ENCODE measurements around the gene TSC22D3. TPM values are rescaled to one million over a fixed set of nuclear protein-coding genes. Genes with fewer than 3 reads are reported as not detected.

Gene TSC22D3
- total RNA-seq = 48.4 and 277 TPM in 2 replicates

GRCh38 chrX:107775734-107776511, at the start of gene TSC22D3:
Gene TSC22D3, minus strand, starts transcription at chrX:107775787. Its CDS starts 368 bp downstream, at chrX:107775419.

GRCh38 chrX:107777536-107777832, 1.9 kb upstream of the TSC22D3 start, which contains the start of gene NCBP2L:
Gene NCBP2L, plus strand, starts transcription at chrX:107777733. Its CDS starts 16,488 bp downstream, at chrX:107794221.

Other genes starting within 250 kb of the TSC22D3 start
- gene PRPS1, start 147.3 kb downstream of the TSC22D3 start, total RNA-seq = 19.9 and 49.4 TPM in 2 replicates
- not detected in 2 replicates for gene NCBP2L, start 1.9 kb upstream of the TSC22D3 start, total RNA-seq
- gene MID2, start 50.1 kb upstream of the TSC22D3 start, total RNA-seq = 7.8 and 20.3 TPM in 2 replicates
- not detected in 2 replicates for gene TEX13B, start 206.6 kb upstream of the TSC22D3 start, total RNA-seq

All from mesangial cell (primary cell).